SK-N-DZ (cell line): ENCODE data around the gene CADPS.

Source experiments
- DNase-seq: peaks from one replicate; pipeline ENCODE4 v3.0.0-alpha.2; 2015; ENCODE audit warnings: low spot score
- small RNA-seq, 2 experiments: library from RNA; depleted of rRNA; stranded (forward); fragments of <200 nt; gene quantifications; one replicate each; pipeline ENCODE3, GENCODE V24; 2014

The CADPS gene

GRCh38 chr3:62359531-62359930 is 515.7 kb downstream of the CADPS start:
- DNase-seq, result no peak

GRCh38 chr3:62356356-62356755 is 518.9 kb downstream of the CADPS start:
- no peak for DNase-seq

GRCh38 chr3:62355703-62356102 is 519.5 kb downstream of the CADPS start:
- DNase-seq, result no peak

Small RNAs within 50 kb of the gene (small RNA-seq; reads per million reads assigned to genes)
- 0 reads per million in 2 experiments for gene RN7SL863P
- gene RNU6-139P, result 0 reads per million in 2 experiments
